Endothelial cell of umbilical vein (primary cell): ENCODE data around the gene LCMT1. TPM values are rescaled to one million over a fixed set of nuclear protein-coding genes. Genes with fewer than 3 reads are reported as not detected.

ENCODE experiments used
- BruUV-seq: library from RNA; stranded (reverse); fragments of 400-500 nt; replicated peaks from 2 replicates; lab custom pipeline; 2021; lab: Mats Ljungman, UMichigan
- CTCF ChIA-PET: fragments of 300-600, 350-600 bp; sonication (Branson Sonifier 250); formaldehyde crosslinking; loops from one replicate; lab custom pipeline; 2021; ENCODE audit warnings: antibody characterized with exemption, inconsistent platforms; lab: Charles Lee
- POLR2A ChIA-PET: fragments of 300-600, 350-600 bp; sonication (Branson Sonifier 250); formaldehyde crosslinking; loops from one replicate; lab custom pipeline; 2021; ENCODE audit warnings: antibody characterized with exemption, inconsistent platforms; lab: Charles Lee
- DNase-seq: peaks from one replicate; pipeline ENCODE4 v3.0.0-alpha.2; 2011; ENCODE audit warnings: low read depth, low spot score
- FAIRE-seq: peaks from 2 replicates; lab custom pipeline; 2011; peaks lifted over from hg19 to GRCh38; lab: Jason Lieb, UNC
- H2AFZ ChIP-seq: 2 replicates; pipeline ENCODE4 v1.6.0; 2012; ENCODE audit warnings: low read depth, low read length, control low read depth, inconsistent platforms
- H3K27ac ChIP-seq: 2 replicates; pipeline ENCODE4 v1.5.1; 2011; ENCODE audit warnings: low read depth, mild to moderate bottlenecking, control low read depth, low read length, moderate library complexity; ENCODE audit not compliant: insufficient read depth
- H3K27me3 ChIP-seq, 2 experiments: 2 replicates each; pipeline versions ENCODE4 v1.6.0 to v1.6.1; 2011; ENCODE audit warnings: low read length in 2 of 2, mixed read lengths in 1 of 2; ENCODE audit not compliant: control insufficient read depth in 2 of 2, insufficient read depth in 2 of 2
- H3K36me3 ChIP-seq, 2 experiments: 2 replicates in 1 of 2; 3 replicates in 1 of 2; pipeline ENCODE4 v1.5.1; 2011; ENCODE audit warnings: low read length in 2 of 2, mild to moderate bottlenecking in 1 of 2, moderate library complexity in 1 of 2; ENCODE audit not compliant: control insufficient read depth in 2 of 2, insufficient read depth in 2 of 2; ENCODE audit errors: extremely low read depth in 1 of 2
- H3K4me1 ChIP-seq: 3 replicates; pipeline ENCODE4 v1.5.1; 2011; ENCODE audit warnings: mild to moderate bottlenecking, low read length; ENCODE audit not compliant: control insufficient read depth, insufficient read depth; ENCODE audit errors: extremely low read depth
- H3K4me2 ChIP-seq: 2 replicates; pipeline ENCODE4 v1.6.1; 2011; ENCODE audit warnings: low read length, control low read depth, mixed read lengths; ENCODE audit not compliant: insufficient read depth
- H3K4me3 ChIP-seq, 3 experiments: fragments of 200-600 bp in 1 of 3; sonication (generic), shearing (Covaris generic) in 1 of 3; replicated peaks in 1 of 3; 2 replicates each; pipeline ENCODE4 v1.5.1; 2011 to 2016; ENCODE audit warnings: control low read depth in 3 of 3, low read length in 3 of 3, mild to moderate bottlenecking in 2 of 3, inconsistent platforms in 1 of 3, low read depth in 1 of 3, moderate library complexity in 1 of 3; ENCODE audit not compliant: insufficient read depth in 1 of 3
- H3K79me2 ChIP-seq: 2 replicates; pipeline ENCODE4 v1.6.0; 2012; ENCODE audit warnings: low read length, inconsistent platforms; ENCODE audit not compliant: control insufficient read depth, insufficient read depth
- H3K9ac ChIP-seq: replicated peaks from 2 replicates; pipeline ENCODE3; 2011; ENCODE audit warnings: low read length, control low read depth; ENCODE audit not compliant: insufficient read depth; ENCODE audit errors: extremely low read depth
- H3K9me1 ChIP-seq: replicated peaks from 3 replicates; pipeline ENCODE4 v1.6.0; 2011; ENCODE audit warnings: mild to moderate bottlenecking, low read length; ENCODE audit not compliant: control insufficient read depth, insufficient read depth; ENCODE audit errors: extremely low read depth
- H3K9me3 ChIP-seq: replicated peaks from 2 replicates; pipeline ENCODE4 v1.5.1; 2012; ENCODE audit warnings: low read length, inconsistent platforms; ENCODE audit not compliant: control insufficient read depth, insufficient read depth
- H4K20me1 ChIP-seq: replicated peaks from 2 replicates; pipeline ENCODE3; 2011; ENCODE audit warnings: mild to moderate bottlenecking, low read length; ENCODE audit not compliant: control insufficient read depth, insufficient read depth; ENCODE audit errors: extremely low read depth
- EZH2 ChIP-seq: IDR thresholded peaks from 2 replicates; pipeline ENCODE4 v1.6.1; 2012; ENCODE audit warnings: borderline replicate concordance, low read depth, mild to moderate bottlenecking, moderate library complexity, low read length, inconsistent platforms; ENCODE audit not compliant: severe bottlenecking
- FOS ChIP-seq: IDR thresholded peaks from 2 replicates; pipeline ENCODE4 v1.6.1; 2011; ENCODE audit warnings: mild to moderate bottlenecking, low read length, moderate library complexity, borderline replicate concordance; ENCODE audit not compliant: insufficient read depth
- GATA2 ChIP-seq: IDR thresholded peaks from 2 replicates; pipeline ENCODE4 v1.7.0; 2011; ENCODE audit warnings: low read depth, mild to moderate bottlenecking, moderate library complexity, mixed read lengths, low read length; ENCODE audit not compliant: insufficient read length, insufficient read depth
- JUN ChIP-seq: IDR thresholded peaks from 2 replicates; pipeline ENCODE4 v1.6.1; 2011; ENCODE audit warnings: borderline replicate concordance, low read depth; ENCODE audit not compliant: insufficient read length, insufficient read depth
- MAX ChIP-seq: IDR thresholded peaks from 2 replicates; pipeline ENCODE4 v1.6.1; 2011; ENCODE audit not compliant: insufficient read depth, insufficient read length
- MYC ChIP-seq: IDR thresholded peaks from one replicate; pipeline ENCODE4 v1.6.1; 2011; ENCODE audit warnings: mild to moderate bottlenecking, low read depth, low read length
- POLR2A ChIP-seq: IDR thresholded peaks from 2 replicates; pipeline ENCODE4 v1.6.1; 2012; ENCODE audit warnings: low read depth, mild to moderate bottlenecking, control low read depth, low read length
- POLR2AphosphoS5 ChIP-seq: IDR thresholded peaks from 2 replicates; pipeline ENCODE4 v1.6.1; 2012; ENCODE audit warnings: low read depth, mild to moderate bottlenecking, control low read depth, low read length, moderate library complexity; ENCODE audit not compliant: insufficient read depth
- dilution Hi-C: fragments of 300-500 bp; cut with MboI; formaldehyde crosslinking; loops from one replicate; pipeline ENCODE4 v1.15.0; 2019; ENCODE audit warnings: low sequenced_read_pairs; ENCODE audit not compliant: extremely low pct_ligation_motif_present
- intact Hi-C: fragments of 100-400 bp; cut with micrococcal nuclease; formaldehyde crosslinking; loops from one replicate; pipeline ENCODE4 v1.10.0; 2022
- polyA plus RNA-seq, 4 experiments: library from polyadenylated mRNA; depleted of rRNA in 3 of 4; stranded (reverse) in 3 of 4; unstranded in 1 of 4; fragments of >200 nt; gene quantifications; 2 replicates each; pipeline versions ENCODE4 v1.2.1 to v1.2.3, GENCODE V29; 2011 to 2012; ENCODE audit warnings: missing spikeins in 1 of 4
- total RNA-seq: library from RNA; stranded (reverse); gene quantifications from 2 replicates; pipeline ENCODE4 v1.2.3, GENCODE V29; 2021
- TF ChIP-seq, protein P1 (sequence below), 2 donors: IDR thresholded peaks; 1 replicate in 1 of 2; 2 replicates in 1 of 2; pipeline ENCODE4 v1.5.1; 2011; ENCODE audit warnings: low read length in 2 of 2, mild to moderate bottlenecking in 2 of 2, moderate library complexity in 2 of 2, control low read depth in 1 of 2, inconsistent platforms in 1 of 2, low read depth in 1 of 2; ENCODE audit not compliant: insufficient read depth in 1 of 2; ENCODE audit errors: extremely low read depth in 1 of 2

The LCMT1 gene
- total and polyA plus RNA-seq, 2 donors (not counting 3 experiments of a cell fraction or from before 2014, with no cell fraction given), result 23.5 to 36.2 TPM

GRCh38 chr16:25114121-25114520, 2.6 kb downstream of the LCMT1 start:
- dilution Hi-C loops, result no loop called here
- ChIA-PET POLR2A (no interaction called here), CTCF (interaction anchor here (0.9 kb wide), 1 partner anchor 12 kb away, joined by 3 read pairs; no protein-coding TSS in a partner anchor)
- BruUV-seq, result no TSS peak
- FAIRE-seq (no peak), DNase-seq (no peak)
- Histone ChIP-seq H4K20me1 (no peaks in the 10 kb centered on the region), H2AFZ (no peak overlapping the region), H3K4me2 (no peak overlapping the region), H3K4me1 (peaks cover 23% of the 10 kb centered on the region), H3K4me3 (no peak overlapping the region), H3K9me1 (no peaks in the 10 kb centered on the region), H3K79me2 (peaks cover 29% of the 10 kb centered on the region), H3K9ac (no peak overlapping the region), H3K36me3 (peaks cover 2 to 3% of the 10 kb centered on the region in 2 experiments), H3K9me3 (no peaks in the 10 kb centered on the region), H3K27me3 (no peaks in the 10 kb centered on the region), H3K27ac (no peak overlapping the region)
- intact Hi-C loops, result no loop called here
- TF ChIP-seq, protein P1, sequence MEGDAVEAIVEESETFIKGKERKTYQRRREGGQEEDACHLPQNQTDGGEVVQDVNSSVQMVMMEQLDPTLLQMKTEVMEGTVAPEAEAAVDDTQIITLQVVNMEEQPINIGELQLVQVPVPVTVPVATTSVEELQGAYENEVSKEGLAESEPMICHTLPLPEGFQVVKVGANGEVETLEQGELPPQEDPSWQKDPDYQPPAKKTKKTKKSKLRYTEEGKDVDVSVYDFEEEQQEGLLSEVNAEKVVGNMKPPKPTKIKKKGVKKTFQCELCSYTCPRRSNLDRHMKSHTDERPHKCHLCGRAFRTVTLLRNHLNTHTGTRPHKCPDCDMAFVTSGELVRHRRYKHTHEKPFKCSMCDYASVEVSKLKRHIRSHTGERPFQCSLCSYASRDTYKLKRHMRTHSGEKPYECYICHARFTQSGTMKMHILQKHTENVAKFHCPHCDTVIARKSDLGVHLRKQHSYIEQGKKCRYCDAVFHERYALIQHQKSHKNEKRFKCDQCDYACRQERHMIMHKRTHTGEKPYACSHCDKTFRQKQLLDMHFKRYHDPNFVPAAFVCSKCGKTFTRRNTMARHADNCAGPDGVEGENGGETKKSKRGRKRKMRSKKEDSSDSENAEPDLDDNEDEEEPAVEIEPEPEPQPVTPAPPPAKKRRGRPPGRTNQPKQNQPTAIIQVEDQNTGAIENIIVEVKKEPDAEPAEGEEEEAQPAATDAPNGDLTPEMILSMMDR (IDR thresholded peaks at IDR 0.05; ENCODE audit: extremely low read depth in 1 of 2, insufficient read depth in 1 of 2, low read depth in 1 of 2, low read length in 2 of 2), result no peak
- no peak for TF ChIP-seq POLR2AphosphoS5
- no peak for TF ChIP-seq MYC
- TF ChIP-seq JUN, result no peak
- TF ChIP-seq FOS, result no peak
- TF ChIP-seq POLR2A, result no peak
- TF ChIP-seq GATA2, result no peak
- TF ChIP-seq MAX, result no peak
- TF ChIP-seq EZH2, result no peak
